Stimulated activated CD8-positive, alpha-beta memory T cell treated with anti-CD3 and anti-CD28 coated beads, Interleukin-15, amount 100 ng/mL, for 4 hours (primary cell): ENCODE measurements around the gene PSEN1.
A peak's percentile ranks its signal among the peaks of the same experiment; 100 is the strongest.

Experiments
- DNase-seq, 2 donors: peaks; one replicate each; pipeline ENCODE4 v3.0.0-alpha.2; 2020; ENCODE audit warnings: low read depth in 2 of 2

Gene PSEN1

DNA sequence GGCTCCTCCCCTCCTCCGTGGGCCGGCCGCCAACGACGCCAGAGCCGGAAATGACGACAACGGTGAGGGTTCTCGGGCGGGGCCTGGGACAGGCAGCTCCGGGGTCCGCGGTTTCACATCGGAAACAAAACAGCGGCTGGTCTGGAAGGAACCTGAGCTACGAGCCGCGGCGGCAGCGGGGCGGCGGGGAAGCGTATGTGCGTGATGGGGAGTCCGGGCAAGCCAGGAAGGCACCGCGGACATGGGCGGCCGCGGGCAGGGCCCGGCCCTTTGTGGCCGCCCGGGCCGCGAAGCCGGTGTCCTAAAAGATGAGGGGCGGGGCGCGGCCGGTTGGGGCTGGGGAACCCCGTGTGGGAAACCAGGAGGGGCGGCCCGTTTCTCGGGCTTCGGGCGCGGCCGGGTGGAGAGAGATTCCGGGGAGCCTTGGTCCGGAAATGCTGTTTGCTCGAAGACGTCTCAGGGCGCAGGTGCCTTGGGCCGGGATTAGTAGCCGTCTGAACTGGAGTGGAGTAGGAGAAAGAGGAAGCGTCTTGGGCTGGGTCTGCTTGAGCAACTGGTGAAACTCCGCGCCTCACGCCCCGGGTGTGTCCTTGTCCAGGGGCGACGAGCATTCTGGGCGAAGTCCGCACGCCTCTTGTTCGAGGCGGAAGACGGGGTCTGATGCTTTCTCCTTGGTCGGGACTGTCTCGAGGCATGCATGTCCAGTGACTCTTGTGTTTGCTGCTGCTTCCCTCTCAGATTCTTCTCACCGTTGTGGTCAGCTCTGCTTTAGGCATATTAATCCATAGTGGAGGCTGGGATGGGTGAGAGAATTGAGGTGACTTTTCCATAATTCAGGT is at the start of gene PSEN1:
Gene PSEN1, plus strand, starts transcription at position 121 of the 839 bp plus-strand sequence. CDS start 11,513 bp downstream, outside the sequence.
- DNase-seq = peak; percentile 97 to 98

DNA sequence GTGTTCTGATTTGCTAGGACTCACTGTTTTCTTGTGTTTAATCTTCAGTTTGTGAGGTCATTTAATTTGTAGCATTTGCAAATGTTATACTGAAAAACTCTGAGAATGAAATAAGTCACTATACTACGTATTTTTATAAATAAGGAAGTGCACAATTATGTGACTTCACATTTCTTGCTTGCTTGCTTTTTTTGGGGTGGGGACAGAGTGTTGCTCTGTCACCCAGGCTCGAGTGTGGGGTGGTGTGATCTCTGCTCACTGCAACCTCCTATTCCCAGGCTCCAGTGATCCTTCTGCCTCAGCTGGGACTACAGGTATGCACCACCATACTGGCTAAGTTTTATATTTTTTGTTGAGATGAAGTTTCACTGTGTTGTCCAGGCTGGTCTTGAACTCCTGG is 45.3 kb upstream of the PSEN1 start:
- DNase-seq = no peak

DNA sequence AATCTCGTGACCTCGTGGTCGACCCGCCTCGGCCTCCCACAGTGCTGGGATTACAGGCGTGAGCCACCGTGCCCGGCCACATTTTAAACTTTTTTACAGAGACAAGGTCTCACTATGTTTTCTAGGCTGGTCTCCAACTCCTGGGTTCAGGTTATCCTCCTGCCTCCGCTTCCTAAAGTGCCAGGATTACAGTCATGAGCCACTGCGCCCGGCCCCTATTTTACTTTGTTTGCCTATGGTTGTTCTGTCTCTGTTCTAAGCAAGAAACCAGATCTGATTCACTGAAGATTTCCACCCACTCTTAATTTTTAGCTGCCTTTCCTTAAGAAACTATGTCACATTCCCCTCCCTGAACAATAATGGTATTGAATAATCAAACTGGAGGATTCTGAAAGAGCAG is 38.9 kb upstream of the PSEN1 start:
- no peak for DNase-seq

DNA sequence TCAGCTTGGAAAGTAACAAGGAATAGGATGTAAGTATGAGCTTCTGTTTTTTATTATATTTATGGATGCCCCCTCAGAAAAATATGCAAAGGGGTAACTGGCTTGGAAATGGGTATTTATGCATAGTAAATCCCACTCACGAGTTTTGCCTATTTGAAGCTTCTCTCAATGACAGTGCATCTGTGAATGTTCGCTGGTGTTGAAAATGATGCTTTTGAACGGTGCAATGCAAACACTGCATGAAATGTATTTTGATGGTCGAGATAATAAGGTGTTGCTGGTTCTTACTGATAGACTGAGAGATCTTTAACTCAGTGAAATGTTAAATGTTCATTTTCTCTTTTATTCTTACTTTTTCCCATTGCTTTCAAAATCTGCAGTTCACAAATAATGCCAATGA is 36.0 kb upstream of the PSEN1 start:
- DNase-seq = no peak

DNA sequence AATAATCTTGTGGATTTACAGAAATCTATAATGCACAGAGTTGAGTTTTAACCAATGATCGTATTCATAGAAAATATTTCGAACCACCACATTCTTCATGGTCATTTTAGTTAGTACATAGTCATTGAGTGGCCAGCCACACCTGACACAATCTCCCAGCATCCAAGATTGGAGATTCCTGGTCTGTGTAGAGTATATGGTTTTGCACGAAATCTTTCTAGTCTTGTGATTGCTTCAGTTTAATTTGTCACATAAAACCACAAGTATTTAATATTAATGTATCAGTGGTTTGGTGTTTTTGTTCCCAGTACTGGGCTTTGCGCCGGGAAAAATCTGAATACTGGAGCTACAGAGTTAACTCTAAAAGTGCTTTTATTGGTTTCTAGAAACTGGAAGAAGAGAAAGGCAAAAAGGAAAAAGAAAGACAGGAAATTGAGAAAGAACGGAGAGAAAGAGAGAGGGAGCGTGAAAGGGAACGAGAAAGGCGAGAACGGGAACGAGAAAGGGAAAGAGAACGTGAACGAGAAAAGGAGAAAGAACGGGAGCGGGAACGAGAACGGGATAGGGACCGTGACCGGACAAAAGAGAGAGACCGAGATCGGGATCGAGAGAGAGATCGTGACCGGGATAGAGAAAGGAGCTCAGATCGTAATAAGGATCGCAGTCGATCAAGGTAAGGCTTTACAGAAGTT is 33.4 kb upstream of the PSEN1 start:
- no peak for DNase-seq

- no peak for DNase-seq
Measured at GRCh38 chr14:73105050-73105449, 31.3 kb upstream of the PSEN1 start.

- no peak for DNase-seq
Measured at GRCh38 chr14:73105727-73106126, 30.6 kb upstream of the PSEN1 start.

- DNase-seq = no peak
Measured at GRCh38 chr14:73116079-73116665, 20.1 kb upstream of the PSEN1 start.

DNA sequence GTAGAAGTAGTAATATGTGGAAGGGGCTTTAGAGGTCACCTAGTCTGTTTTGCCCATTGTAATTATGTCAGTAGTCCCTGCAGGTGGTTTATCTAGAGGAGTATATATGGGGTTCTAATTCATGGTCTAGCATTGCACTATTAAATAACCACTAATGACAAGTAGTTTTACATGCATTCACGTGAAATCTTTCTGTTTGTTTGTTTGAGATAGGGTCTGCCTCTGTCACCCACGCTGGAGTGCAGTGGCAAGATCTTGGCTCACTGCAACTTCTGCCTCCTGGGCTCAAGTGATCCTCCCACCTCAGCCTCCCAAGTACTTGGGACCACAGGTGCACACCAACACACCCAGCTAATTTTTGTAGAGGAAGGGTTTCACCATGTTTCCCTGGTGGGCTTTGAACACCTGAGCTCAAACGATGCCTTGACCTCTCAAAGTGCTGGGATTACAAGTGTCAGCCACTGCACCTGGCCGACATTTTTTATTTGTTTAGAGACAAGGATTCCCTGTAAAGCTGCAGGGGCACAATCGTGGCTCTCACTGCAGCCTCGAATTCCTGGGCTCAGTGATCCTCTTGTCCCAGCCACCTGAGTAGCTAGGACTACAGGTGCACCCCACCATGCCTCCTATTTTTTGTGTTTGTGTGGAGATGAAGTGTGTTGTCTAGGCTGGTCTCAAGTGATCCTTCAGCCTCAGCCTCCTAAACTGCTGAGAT is 12.0 kb upstream of the PSEN1 start:
- no peak for DNase-seq

- DNase-seq = no peak
Measured at GRCh38 chr14:73125169-73125588, 11.1 kb upstream of the PSEN1 start.

DNA sequence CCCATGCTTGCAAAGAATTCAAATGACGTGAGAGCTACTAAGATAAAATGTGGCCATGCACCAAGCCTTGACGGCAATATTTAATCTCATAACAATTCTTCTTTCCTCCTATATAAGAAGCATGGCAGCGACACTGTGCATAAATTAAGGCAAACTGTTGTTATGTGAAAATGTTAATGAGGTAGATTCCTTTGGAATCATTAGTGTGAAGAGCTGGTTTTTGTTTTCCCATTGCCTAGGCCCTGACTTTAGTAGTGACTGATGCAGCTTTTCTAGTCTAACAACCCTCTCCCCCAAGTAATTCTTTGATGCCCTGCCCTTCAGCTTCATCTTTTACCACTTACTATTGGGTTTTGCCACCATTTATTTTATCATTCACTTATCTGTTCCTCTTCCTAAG is 10.6 kb upstream of the PSEN1 start:
- DNase-seq = no peak

- no peak for DNase-seq
Measured at GRCh38 chr14:73133795-73134194, 2.5 kb upstream of the PSEN1 start.

GRCh38 chr14:73136085-73136386 is 271 bp upstream of the PSEN1 start:
- DNase-seq = no peak

DNA sequence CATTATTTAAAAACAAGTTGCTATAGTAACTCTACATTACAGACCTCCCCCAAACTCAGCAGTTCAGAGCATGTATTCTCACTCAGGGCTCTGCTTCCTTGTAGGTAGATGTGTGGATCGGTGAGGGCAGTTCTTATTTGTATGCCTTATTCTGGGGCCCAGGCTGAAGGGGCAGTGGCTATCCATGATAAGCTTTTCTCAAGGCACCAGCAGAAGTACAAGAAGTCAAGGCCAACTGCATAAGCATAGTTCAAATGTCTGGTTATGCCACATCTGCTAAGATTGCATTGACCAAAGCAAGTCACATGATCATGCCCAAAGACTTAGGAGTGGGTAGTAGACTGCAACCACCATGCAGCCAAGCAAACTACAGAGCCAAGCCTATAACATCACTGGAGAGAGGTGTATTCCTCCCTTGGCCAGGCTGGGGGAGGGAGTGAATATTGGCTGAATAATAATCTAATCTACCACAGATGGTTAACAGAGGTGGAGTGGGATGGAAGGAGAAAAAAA is 4.6 kb downstream of the PSEN1 start:
- no peak for DNase-seq

DNA sequence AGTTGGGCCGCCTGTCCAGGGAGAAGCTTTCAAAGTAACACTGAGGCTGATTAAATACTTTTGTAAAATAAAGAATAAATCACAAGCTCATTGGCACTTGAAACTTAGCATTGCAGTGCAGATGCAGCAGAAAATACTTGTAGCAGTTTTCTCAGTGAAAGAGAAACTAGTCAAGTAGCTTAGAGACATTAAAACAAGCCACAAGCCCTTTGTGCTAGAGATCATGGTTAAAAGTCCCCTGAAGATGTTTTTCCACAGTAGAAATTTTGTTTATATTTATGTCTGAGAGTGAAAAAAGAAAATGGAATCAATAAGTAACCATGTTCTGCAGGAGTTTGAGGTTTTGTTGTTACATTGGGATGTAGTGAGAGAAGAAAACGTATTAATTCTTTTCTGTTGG is 5.9 kb downstream of the PSEN1 start:
- no peak for DNase-seq

- no peak for DNase-seq
Measured at GRCh38 chr14:73143003-73143402, 6.7 kb downstream of the PSEN1 start.

- no peak for DNase-seq
Measured at GRCh38 chr14:73143617-73144016, 7.3 kb downstream of the PSEN1 start.

GRCh38 chr14:73145371-73145770 is 9.1 kb downstream of the PSEN1 start:
- no peak for DNase-seq

- no peak for DNase-seq
Measured at GRCh38 chr14:73146111-73146510, 9.8 kb downstream of the PSEN1 start.

GRCh38 chr14:73149753-73150152 is 13.4 kb downstream of the PSEN1 start:
- DNase-seq = no peak

DNA sequence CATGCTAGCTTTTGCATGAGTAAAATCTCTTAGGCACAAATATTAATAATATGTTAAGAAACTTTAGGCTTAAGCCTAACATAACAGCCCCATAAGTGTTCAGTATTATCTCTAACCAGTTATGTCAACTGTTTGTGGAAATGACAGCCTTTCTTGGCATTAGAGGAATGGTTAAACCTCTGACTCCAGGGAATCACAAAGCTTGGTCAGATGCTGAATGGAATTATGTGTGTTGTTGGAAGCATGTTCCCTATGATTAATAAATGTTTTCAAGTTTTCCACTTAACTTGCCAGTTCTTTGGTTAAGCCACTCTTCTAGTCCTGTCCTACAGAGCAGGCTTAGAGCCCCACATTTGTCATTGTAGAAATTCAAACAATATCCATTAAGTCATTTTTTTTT is 17.0 kb downstream of the PSEN1 start:
- DNase-seq = no peak

- no peak for DNase-seq
Measured at GRCh38 chr14:73162251-73162650, 25.9 kb downstream of the PSEN1 start.
